A549 (cell line): ENCODE data around the gene DMPK. TPM values are rescaled to one million over a fixed set of nuclear protein-coding genes. Genes with fewer than 3 reads are reported as not detected.

Experiments
- ATAC-seq, 2 experiments: fragments of 200-7000 bp in 1 of 2; fragments of >200 bp in 1 of 2; cut with Nextera tagmentation in 1 of 2; cut with Tn5 transposase in 1 of 2; 3 replicates each; pipeline versions ENCODE4 v1.8.0 to v1.9.1; 2018 to 2020; ENCODE audit warnings: mild to moderate bottlenecking in 1 of 2, moderate library complexity in 1 of 2
- CTCF ChIA-PET: fragments of 300-600 bp; sonication (Branson Sonifier 250); formaldehyde crosslinking; extraction: SDS; loops from one replicate; lab custom pipeline; 2021; ENCODE audit warnings: antibody characterized with exemption, inconsistent platforms; lab: Yijun Ruan, JAX
- POLR2A ChIA-PET: fragments of 350-600 bp; formaldehyde crosslinking; extraction: SDS; loops from one replicate; lab custom pipeline; 2021; ENCODE audit warnings: antibody characterized with exemption, inconsistent platforms; lab: Yijun Ruan, JAX
- DNase-seq, 2 experiments: peaks; one replicate each; pipeline versions ENCODE4 v3.0.0 to v3.0.0-alpha.2; 2011 to 2016; ENCODE audit warnings: low read depth in 1 of 2, low spot score in 1 of 2
- FAIRE-seq: peaks from 2 replicates; lab custom pipeline; 2011; peaks lifted over from hg19 to GRCh38; lab: Jason Lieb, UNC
- H3K27ac ChIP-seq, 2 experiments: fragments of >200 bp; sonication (Bioruptor Twin); formaldehyde crosslinking; 3 replicates each; pipeline ENCODE4 v1.5.1; 2016 to 2017
- H3K4me1 ChIP-seq: fragments of >200 bp; sonication (Bioruptor Twin); formaldehyde crosslinking; 3 replicates; pipeline ENCODE4 v1.6.1; 2016
- H3K4me2 ChIP-seq: fragments of >200 bp; sonication (Bioruptor Twin); formaldehyde crosslinking; 3 replicates; pipeline ENCODE4 v1.6.1; 2016
- H3K4me3 ChIP-seq: fragments of >200 bp; sonication (Bioruptor Twin); formaldehyde crosslinking; 3 replicates; pipeline ENCODE4 v1.5.1; 2016
- H3K9me3 ChIP-seq: fragments of >200 bp; sonication (Bioruptor Twin); formaldehyde crosslinking; 3 replicates; pipeline ENCODE4 v1.6.1; 2016
- CEBPB ChIP-seq, 2 experiments: fragments of >200 bp in 1 of 2; sonication (Bioruptor Twin) in 1 of 2; formaldehyde crosslinking in 1 of 2; IDR thresholded peaks; 2 replicates each; pipeline ENCODE4 v1.6.1; 2012 to 2016
- CHD4 ChIP-seq: fragments of 200-600 bp; sonication (generic); IDR thresholded peaks from 2 replicates; pipeline ENCODE4 v1.6.1; 2016; ENCODE audit warnings: antibody characterized with exemption, mild to moderate bottlenecking, borderline replicate concordance
- CTCF ChIP-seq: fragments of >200 bp; sonication (Bioruptor Twin); formaldehyde crosslinking; IDR thresholded peaks from 3 replicates; pipeline ENCODE4 v1.5.1; 2016
- EHMT2 ChIP-seq: fragments of 200-600 bp; sonication (generic); IDR thresholded peaks from 2 replicates; pipeline ENCODE4 v1.6.1; 2016; ENCODE audit warnings: antibody characterized with exemption, low read depth, mild to moderate bottlenecking, moderate library complexity
- HMGXB4 ChIP-seq: fragments of 250-450 bp; sonication (Bioruptor Pico); IDR thresholded peaks from 2 replicates; pipeline ENCODE4 v1.5.0; 2021; ENCODE audit warnings: mild to moderate bottlenecking, moderate library complexity, borderline replicate concordance
- HOXB5 ChIP-seq: fragments of 250-450 bp; sonication (Bioruptor Pico); IDR thresholded peaks from 2 replicates; pipeline ENCODE4 v1.5.0; 2020; ENCODE audit warnings: mild to moderate bottlenecking, moderate library complexity
- MAFK ChIP-seq: fragments of 450-650 bp; IDR thresholded peaks from 2 replicates; pipeline ENCODE4 v1.6.1; 2014; ENCODE audit not compliant: partially characterized antibody
- MAX ChIP-seq: IDR thresholded peaks from 2 replicates; pipeline ENCODE4 v1.6.1; 2012
- MAZ ChIP-seq: fragments of 150-350 bp; IDR thresholded peaks from 2 replicates; pipeline ENCODE4 v1.6.1; 2014; ENCODE audit warnings: antibody characterized with exemption, low read depth, low read length, borderline replicate concordance
- NFE2L2 ChIP-seq: fragments of 150-350 bp; conservative IDR thresholded peaks from 2 replicates; pipeline ENCODE4 v1.6.1; 2014; ENCODE audit warnings: low read length
- NPAS2 ChIP-seq: fragments of 250-450 bp; sonication (Bioruptor Pico); IDR thresholded peaks from 2 replicates; pipeline ENCODE4 v1.8.0; 2022; ENCODE audit warnings: mild to moderate bottlenecking, moderate library complexity, borderline replicate concordance
- NR3C1 ChIP-seq: fragments of >200 bp; sonication (Bioruptor Twin); formaldehyde crosslinking; IDR thresholded peaks from 3 replicates; pipeline ENCODE4 v1.6.1; 2017
- RCOR1 ChIP-seq: fragments of 150-350 bp; IDR thresholded peaks from 2 replicates; pipeline ENCODE4 v1.6.1; 2014; ENCODE audit warnings: antibody characterized with exemption, low read length, low read depth
- REST ChIP-seq: fragments of 200-600 bp; sonication (generic); IDR thresholded peaks from 2 replicates; pipeline ENCODE4 v1.6.1; 2016; ENCODE audit warnings: antibody characterized with exemption, mild to moderate bottlenecking, moderate library complexity
- RFX5 ChIP-seq: fragments of 450-650 bp; IDR thresholded peaks from 2 replicates; pipeline ENCODE4 v1.7.1; 2014; ENCODE audit warnings: antibody characterized with exemption, mild to moderate bottlenecking, moderate library complexity
- RNF2 ChIP-seq: fragments of 200-600 bp; sonication (generic); IDR thresholded peaks from 2 replicates; pipeline ENCODE4 v1.6.1; 2016; ENCODE audit warnings: low read depth, mild to moderate bottlenecking, antibody characterized with exemption, moderate library complexity, borderline replicate concordance
- TFCP2L1 ChIP-seq: fragments of 250-450 bp; sonication (Bioruptor Pico); IDR thresholded peaks from 2 replicates; pipeline ENCODE4 v1.5.0; 2021; ENCODE audit warnings: mild to moderate bottlenecking
- ZFP36 ChIP-seq: fragments of 450-650 bp; IDR thresholded peaks from 2 replicates; pipeline ENCODE4 v1.6.1; 2014; ENCODE audit warnings: borderline replicate concordance; ENCODE audit not compliant: partially characterized antibody
- WGBS: methylation state at CpG from one replicate; pipeline ENCODE4 v1.1.6; 2017; ENCODE audit errors: missing lambda C conversion rate; 5-methylcytosine and 5-hydroxymethylcytosine counted together
- polyA plus RNA-seq, 4 experiments: library from polyadenylated mRNA; depleted of rRNA in 3 of 4; stranded (reverse); fragments of >200 nt; fragmentation: RNase III in 1 of 4; extraction: RNeasy Plus Mini Kit Qiagen cat#74134 plus additional on column Dnase treatment in 1 of 4; gene quantifications; 2 replicates in 3 of 4; 3 replicates in 1 of 4; pipeline ENCODE4 v1.2.3, GENCODE V29; 2011 to 2017

DMPK gene
- polyA plus RNA-seq, 2 of the 4 experiments (the other 2 are of a cell fraction) = 21.6 to 56.6 TPM

GRCh38 chr19:45742969-45743368, 39.3 kb downstream of the DMPK start:
- no peak for TF ChIP-seq RNF2
- TF ChIP-seq HOXB5 (CRISPR knock-in tag) = no peak
- no peak for TF ChIP-seq NPAS2 (CRISPR knock-in tag)
- TF ChIP-seq MAX = no peak
- no peak for TF ChIP-seq ZFP36
- TF ChIP-seq MAFK = no peak
- no peak for TF ChIP-seq REST
- no peak for TF ChIP-seq HMGXB4
- no peak for TF ChIP-seq MAZ
- no peak for TF ChIP-seq EHMT2
- no peak for TF ChIP-seq NR3C1
- TF ChIP-seq CTCF = no peak
- TF ChIP-seq NFE2L2 = no peak
- no peak for TF ChIP-seq TFCP2L1 (CRISPR knock-in tag)
- TF ChIP-seq RCOR1 = no peak
- no peak for DNase-seq
- Histone ChIP-seq H3K27ac (no peak overlapping the region), H3K4me2 (no peak overlapping the region), H3K4me3 (no peak overlapping the region), H3K4me1 (no peaks in the 10 kb centered on the region), H3K9me3 (no peaks in the 10 kb centered on the region)
- ChIA-PET CTCF (interaction anchor here (1.0 to 9.5 kb wide), 8 partner anchors 9 to 121 kb away, joined by 3 to 68 read pairs (median 4); partner anchors contain the start of genes FBXO46, FOXA3, QPCTL and SIX5), POLR2A (no interaction called here)
- 53% methylated on average over 4 of the region's 4 CpGs for whole genome bisulfite sequencing
- peak; percentile 20 to 38; a peak in 3 of 6 replicates for ATAC-seq
- no peak for FAIRE-seq

- H3K4me3 ChIP-seq = no peak overlapping the region
These were observed 42.5 kb downstream of the DMPK start for GRCh38 chr19:45739498-45740439.

More at GRCh38 chr19:45739498-45740439, 42.5 kb downstream of the DMPK start:
- ChIA-PET CTCF (interaction anchor here (0.6 to 9.5 kb wide), 7 partner anchors 9 to 78 kb away, joined by 3 to 68 read pairs (median 3); partner anchors contain the start of gene FBXO46), POLR2A (interaction anchor here (1.4 kb wide), 3 partner anchors 23 to 47 kb away, joined by 3 to 6 read pairs (median 3); partner anchors contain the start of genes QPCTL and SIX5)
- WGBS = 81% methylated on average over 10 of the region's 10 CpGs
- Histone ChIP-seq H3K9me3 (no peaks in the 10 kb centered on the region), H3K4me2 (no peak overlapping the region), H3K27ac (no peak overlapping the region)
- FAIRE-seq (no peak), DNase-seq (peak in 1 of 2 experiments; percentile 55), ATAC-seq (peak; percentile 48 to 64; a peak in 3 of 6 replicates)
- no peak for TF ChIP-seq ZFP36
- peak in 1 of 2 experiments; percentile 10; a peak in 1 of 4 replicates for TF ChIP-seq CEBPB (IDR thresholded peaks at IDR 0.05)
- TF ChIP-seq RFX5 = no peak
- TF ChIP-seq TFCP2L1 (CRISPR knock-in tag) = no peak
- no peak for TF ChIP-seq MAFK
- TF ChIP-seq CHD4 = no peak
- TF ChIP-seq, all 56 proteins: peak for 1
- H3K4me1 ChIP-seq = peaks cover 7% of the 10 kb centered on the region; the same call in 1 of the 3 replicates
